Measurements from ENCODE around the gene TCEAL7. TPM values are rescaled to one million over a fixed set of nuclear protein-coding genes. Genes with fewer than 3 reads are reported as not detected.

The TCEAL7 gene, protein sequence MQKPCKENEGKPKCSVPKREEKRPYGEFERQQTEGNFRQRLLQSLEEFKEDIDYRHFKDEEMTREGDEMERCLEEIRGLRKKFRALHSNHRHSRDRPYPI
- total RNA-seq, result 71.6 TPM

DNA sequence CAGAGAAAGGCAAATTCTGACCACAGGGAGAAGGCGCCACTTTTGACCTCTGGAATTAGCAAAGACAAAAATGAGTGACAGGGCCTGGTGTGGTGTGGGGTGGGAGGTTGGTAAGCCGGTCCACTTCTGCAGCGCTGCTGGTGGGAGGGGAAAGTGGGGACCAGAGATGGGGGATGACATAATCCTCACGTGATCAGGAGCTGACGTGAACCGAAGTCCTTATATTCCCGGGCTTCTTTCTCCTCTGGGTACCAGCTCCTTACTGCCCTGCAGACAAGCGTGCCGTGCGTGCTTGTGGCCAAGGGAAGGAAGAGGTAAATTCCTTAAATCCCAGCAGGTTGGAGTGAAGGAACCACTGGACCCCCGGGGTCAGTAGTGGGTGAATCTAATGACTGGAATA is at the start of gene TCEAL7:
Gene TCEAL7, plus strand, starts transcription at position 249 of the 400 bp plus-strand sequence. CDS start 1,165 bp downstream, outside the sequence.

DNA sequence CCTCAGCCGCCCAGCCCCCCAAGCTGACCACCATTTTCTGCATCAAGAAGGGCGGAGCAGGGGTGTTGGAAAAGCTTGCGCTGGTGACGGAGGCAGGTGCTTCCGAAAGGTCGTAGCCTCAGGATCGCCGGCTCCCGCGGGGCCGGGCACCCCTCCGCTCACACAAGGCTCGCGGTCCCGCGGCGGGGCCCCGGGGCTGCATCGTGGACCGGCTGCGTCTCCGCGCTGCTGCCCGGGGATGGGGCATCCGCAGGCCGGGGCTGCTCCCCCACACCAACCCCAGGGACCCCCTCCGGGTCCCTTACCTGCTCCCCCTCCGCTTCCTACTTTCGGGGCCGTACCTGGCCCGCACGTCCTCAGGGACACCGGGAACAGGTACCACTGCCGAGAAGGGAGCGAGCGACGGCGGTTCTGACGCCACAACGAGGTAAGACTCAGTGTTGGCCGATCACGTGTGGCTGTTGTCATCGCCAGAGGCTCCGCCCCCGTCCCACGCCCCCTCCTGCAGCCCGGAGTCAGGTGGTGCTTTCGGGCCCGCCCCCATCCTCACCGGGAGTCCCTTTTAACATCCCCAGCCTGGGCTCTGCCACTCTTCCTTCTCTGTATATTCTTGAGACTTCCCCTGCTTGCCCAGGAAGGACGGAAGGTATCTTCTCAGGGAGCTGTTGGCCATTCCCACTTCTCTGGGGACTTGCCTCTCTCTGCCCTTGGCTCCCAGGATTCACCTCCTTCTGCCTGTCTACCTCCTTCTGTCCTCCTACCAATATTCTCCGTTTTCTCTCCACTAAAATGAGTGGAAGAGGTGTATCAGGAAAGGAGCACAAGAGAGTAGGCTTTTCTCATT is 19.3 kb upstream of the TCEAL7 start, which contains the start of gene BEX2:
Gene BEX2, minus strand, starts transcription at position 436 of the 844 bp plus-strand sequence. CDS start 1,014 bp downstream, outside the sequence.

DNA sequence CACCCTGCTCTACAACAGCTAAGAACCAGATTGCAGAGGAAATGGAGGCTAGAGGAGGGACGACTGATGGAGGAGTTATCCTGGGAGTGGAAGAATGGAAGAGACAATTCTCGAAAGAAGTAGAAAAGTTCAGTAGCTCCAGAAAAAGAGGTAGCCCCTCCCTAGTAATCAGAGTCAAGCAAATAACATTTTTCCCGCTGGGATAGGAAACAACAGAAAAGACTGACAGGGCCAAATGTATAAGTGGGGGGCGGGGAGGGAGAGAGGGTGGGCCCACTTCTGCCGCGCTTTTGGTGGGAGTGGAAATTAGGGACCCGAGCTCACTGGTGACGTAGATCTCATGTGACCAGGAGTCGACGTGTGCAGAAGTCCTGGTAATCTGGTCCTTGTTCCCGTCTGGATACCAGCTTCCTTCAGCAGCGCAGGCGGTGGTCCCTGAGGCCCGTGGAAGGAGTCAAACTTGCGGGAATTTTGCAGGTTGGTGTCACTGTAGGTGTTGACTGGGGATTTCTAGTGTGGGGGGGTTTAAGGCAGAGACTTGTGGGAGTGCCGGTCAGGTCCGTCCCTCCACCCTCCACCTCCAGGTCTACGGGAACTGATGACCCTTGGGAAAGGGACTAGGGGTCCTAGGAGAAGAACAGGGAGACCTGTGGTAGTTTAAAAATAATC is 26.2 kb downstream of the TCEAL7 start, which contains the start of gene TCEAL9:
Gene TCEAL9, plus strand, starts transcription at position 377 of the 669 bp plus-strand sequence. CDS start 1,179 bp downstream, outside the sequence.

DNA sequence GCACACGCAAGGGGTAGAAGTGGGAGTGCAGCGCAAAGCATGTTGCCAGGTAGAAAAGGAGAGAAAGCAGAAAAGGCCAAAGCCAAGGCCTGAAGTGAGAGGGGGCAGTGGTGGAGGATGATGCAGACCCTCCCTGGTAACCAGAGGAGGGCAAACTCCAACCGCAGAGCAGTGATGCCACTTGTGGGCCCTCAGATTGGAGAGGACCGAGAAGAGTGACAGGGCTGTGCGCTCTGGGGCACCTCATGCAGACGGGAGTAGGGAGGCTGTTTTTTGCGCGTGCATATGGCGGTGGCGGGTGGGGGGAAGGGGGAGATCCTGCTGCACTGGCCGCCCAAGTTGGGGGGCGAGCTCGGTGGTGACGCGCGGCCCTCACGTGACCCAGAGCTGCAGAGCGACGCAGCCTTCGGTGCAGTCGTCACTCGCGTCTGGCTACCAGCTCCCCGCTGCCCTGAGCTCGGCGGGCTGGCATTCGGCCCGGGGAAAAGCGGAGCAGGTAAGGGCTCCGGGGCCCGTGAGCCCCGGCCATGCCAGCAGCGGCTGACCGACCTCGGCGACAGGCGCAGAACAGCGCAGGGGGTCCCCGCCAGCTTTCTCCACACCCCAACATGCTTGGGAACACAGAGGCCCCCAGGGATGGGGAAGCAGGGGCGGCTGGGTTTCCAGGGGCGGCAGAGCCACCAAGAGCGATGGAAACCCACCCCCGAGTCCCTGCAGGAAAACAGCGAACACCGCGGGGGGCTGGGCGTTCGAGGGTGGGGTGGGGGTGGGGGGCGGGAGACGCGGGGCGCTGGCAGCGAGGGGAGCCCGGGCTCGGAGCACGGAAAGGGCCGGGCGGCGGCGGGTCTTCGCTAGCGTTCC is 46.3 kb downstream of the TCEAL7 start, which contains the start of gene BEX3:
Gene BEX3, plus strand, starts transcription at position 421 of the 861 bp plus-strand sequence. CDS start 984 bp downstream, outside the sequence.

Other genes starting within 250 kb of the TCEAL7 start
- gene NXF3, start 237.1 kb upstream of the TCEAL7 start, total RNA-seq, result not detected
- 67.1 TPM for gene BEX4, start 115.1 kb upstream of the TCEAL7 start, total RNA-seq
- 98.9 TPM for gene TCEAL8, start 75.1 kb upstream of the TCEAL7 start, total RNA-seq
- gene TCEAL5, start 53.5 kb upstream of the TCEAL7 start, total RNA-seq, result 8.1 TPM
- gene BEX2, start 19.2 kb upstream of the TCEAL7 start, total RNA-seq, result 48.4 TPM
- 84.4 TPM for gene TCEAL9, start 26.3 kb downstream of the TCEAL7 start, total RNA-seq
- 190 TPM for gene BEX3, start 46.3 kb downstream of the TCEAL7 start, total RNA-seq
- gene RAB40A, start 189.2 kb downstream of the TCEAL7 start, total RNA-seq, result 0.77 TPM

All from camera-type eye (tissue), 1 donor.